ENCODE data around the gene ZFHX2. TPM values are rescaled to one million over a fixed set of nuclear protein-coding genes. Genes with fewer than 3 reads are reported as not detected.

Gene ZFHX2
- polyA plus RNA-seq, 1 donor (not counting 4 experiments of a cell fraction or from before 2014, with no cell fraction given), result 0.18 TPM

GRCh38 chr14:23548351-23549318 lies 2.9 kb downstream of the ZFHX2 start:
- dilution Hi-C loops (cut with MboI; ENCODE audit: extremely low pct_ligation_motif_present, low sequenced_read_pairs), result no loop called here
- H3K9ac ChIP-seq (ENCODE audit: control insufficient read depth, extremely low read depth, insufficient read depth, low read length), result no peak overlapping the region

DNA sequence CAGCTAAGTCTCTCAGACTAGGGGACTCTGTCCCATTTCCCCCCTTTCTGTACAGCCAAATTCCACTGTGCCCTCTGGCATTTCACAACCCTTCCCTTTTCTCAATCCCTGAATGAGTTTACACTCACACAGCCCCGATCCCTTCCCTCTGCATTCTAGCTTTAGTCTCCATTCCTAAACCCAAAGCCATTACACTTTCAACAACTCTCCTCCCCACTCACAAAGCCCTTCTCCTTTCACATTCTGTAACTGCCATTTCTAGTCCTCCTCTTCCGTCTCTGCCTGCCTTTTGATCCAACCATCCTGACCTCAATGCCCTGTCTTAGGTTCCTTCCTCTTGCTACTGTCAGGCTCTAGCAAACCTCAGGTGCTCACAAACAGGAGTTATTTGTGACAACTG lies 3.6 kb downstream of the ZFHX2 start:
- no peak overlapping the region for H3K4me2 ChIP-seq (ENCODE audit: control insufficient read depth, extremely low read depth, insufficient read depth, low read depth, low read length)
- no peaks in the 10 kb centered on the region for H4K20me1 ChIP-seq (ENCODE audit: control insufficient read depth, extremely low read depth, insufficient read depth, low read length)
- H3K9me3 ChIP-seq (ENCODE audit: control insufficient read depth, low read depth, low read length), result no peaks in the 10 kb centered on the region
- no peaks in the 10 kb centered on the region for H3K36me3 ChIP-seq (ENCODE audit: control insufficient read depth in 2 of 2, extremely low read depth in 1 of 2, insufficient read depth in 2 of 2, low read length in 2 of 2)
- TF ChIP-seq EZH2 (IDR thresholded peaks at IDR 0.05; ENCODE audit: low read length), result no peak
- TF ChIP-seq, protein P1, sequence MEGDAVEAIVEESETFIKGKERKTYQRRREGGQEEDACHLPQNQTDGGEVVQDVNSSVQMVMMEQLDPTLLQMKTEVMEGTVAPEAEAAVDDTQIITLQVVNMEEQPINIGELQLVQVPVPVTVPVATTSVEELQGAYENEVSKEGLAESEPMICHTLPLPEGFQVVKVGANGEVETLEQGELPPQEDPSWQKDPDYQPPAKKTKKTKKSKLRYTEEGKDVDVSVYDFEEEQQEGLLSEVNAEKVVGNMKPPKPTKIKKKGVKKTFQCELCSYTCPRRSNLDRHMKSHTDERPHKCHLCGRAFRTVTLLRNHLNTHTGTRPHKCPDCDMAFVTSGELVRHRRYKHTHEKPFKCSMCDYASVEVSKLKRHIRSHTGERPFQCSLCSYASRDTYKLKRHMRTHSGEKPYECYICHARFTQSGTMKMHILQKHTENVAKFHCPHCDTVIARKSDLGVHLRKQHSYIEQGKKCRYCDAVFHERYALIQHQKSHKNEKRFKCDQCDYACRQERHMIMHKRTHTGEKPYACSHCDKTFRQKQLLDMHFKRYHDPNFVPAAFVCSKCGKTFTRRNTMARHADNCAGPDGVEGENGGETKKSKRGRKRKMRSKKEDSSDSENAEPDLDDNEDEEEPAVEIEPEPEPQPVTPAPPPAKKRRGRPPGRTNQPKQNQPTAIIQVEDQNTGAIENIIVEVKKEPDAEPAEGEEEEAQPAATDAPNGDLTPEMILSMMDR (optimal IDR thresholded peaks at IDR 0.05 in 1 of 3, IDR thresholded peaks at IDR 0.05 in 1 of 3, conservative IDR thresholded peaks at IDR 0.05 in 1 of 3; ENCODE audit: extremely low read depth in 1 of 3, insufficient read depth in 2 of 3, low read length in 3 of 3), result no peak
- peaks cover 15% of the 10 kb centered on the region for H3K27me3 ChIP-seq (ENCODE audit: control insufficient read depth, extremely low read depth, insufficient read depth, low read length)
- DNase-seq (ENCODE audit: low read depth, low spot score) (no peak), FAIRE-seq (no peak)
- no peak overlapping the region for H3K4me3 ChIP-seq (ENCODE audit: control insufficient read depth in 2 of 3, extremely low read depth in 1 of 3, insufficient read depth in 2 of 3, low read depth in 1 of 3, low read length in 3 of 3)
- no peak overlapping the region for H2AFZ ChIP-seq (ENCODE audit: control insufficient read depth, low read length)
- H3K9me1 ChIP-seq (ENCODE audit: control insufficient read depth, extremely low read depth, insufficient read depth, low read length), result no peaks in the 10 kb centered on the region
- H3K27ac ChIP-seq (ENCODE audit: control insufficient read depth, insufficient read depth, low read length), result no peak overlapping the region
- H3K9ac ChIP-seq (ENCODE audit: control insufficient read depth, extremely low read depth, insufficient read depth, low read length), result no peak overlapping the region
- no peaks in the 10 kb centered on the region for H3K79me2 ChIP-seq (ENCODE audit: control insufficient read depth, insufficient read depth, low read length)
- H3K4me1 ChIP-seq (ENCODE audit: control insufficient read depth, extremely low read depth, insufficient read depth, low read length), result peaks cover 3% of the 10 kb centered on the region
- dilution Hi-C loops (cut with MboI; ENCODE audit: extremely low pct_ligation_motif_present, low sequenced_read_pairs), result no loop called here

More at GRCh38 chr14:23548351-23549318, 2.9 kb downstream of the ZFHX2 start:
- H3K9me3 ChIP-seq (ENCODE audit: control insufficient read depth, low read depth, low read length), result no peaks in the 10 kb centered on the region
- H4K20me1 ChIP-seq (ENCODE audit: control insufficient read depth, extremely low read depth, insufficient read depth, low read length), result no peaks in the 10 kb centered on the region
- no peaks in the 10 kb centered on the region for H3K9me1 ChIP-seq (ENCODE audit: control insufficient read depth, extremely low read depth, insufficient read depth, low read length)
- no peak overlapping the region for H3K4me3 ChIP-seq (ENCODE audit: control insufficient read depth in 2 of 3, extremely low read depth in 1 of 3, insufficient read depth in 2 of 3, low read depth in 1 of 3, low read length in 3 of 3)
- no peak for FAIRE-seq
- peaks cover 3% of the 10 kb centered on the region for H3K4me1 ChIP-seq (ENCODE audit: control insufficient read depth, extremely low read depth, insufficient read depth, low read length)
- no peak overlapping the region for H3K4me2 ChIP-seq (ENCODE audit: control insufficient read depth, extremely low read depth, insufficient read depth, low read depth, low read length)
- DNase-seq (ENCODE audit: low read depth, low spot score), result no peak
- H3K79me2 ChIP-seq (ENCODE audit: control insufficient read depth, insufficient read depth, low read length), result no peaks in the 10 kb centered on the region
- H3K36me3 ChIP-seq (ENCODE audit: control insufficient read depth in 2 of 2, extremely low read depth in 1 of 2, insufficient read depth in 2 of 2, low read length in 2 of 2), result no peaks in the 10 kb centered on the region
- no peak overlapping the region for H2AFZ ChIP-seq (ENCODE audit: control insufficient read depth, low read length)
- H3K27ac ChIP-seq (ENCODE audit: control insufficient read depth, insufficient read depth, low read length), result no peak overlapping the region
- peaks cover 15% of the 10 kb centered on the region for H3K27me3 ChIP-seq (ENCODE audit: control insufficient read depth, extremely low read depth, insufficient read depth, low read length)
- no peak for TF ChIP-seq EZH2 (IDR thresholded peaks at IDR 0.05; ENCODE audit: low read length)
- TF ChIP-seq, protein P1 (optimal IDR thresholded peaks at IDR 0.05 in 1 of 3, IDR thresholded peaks at IDR 0.05 in 1 of 3, conservative IDR thresholded peaks at IDR 0.05 in 1 of 3; ENCODE audit: extremely low read depth in 1 of 3, insufficient read depth in 2 of 3, low read length in 3 of 3), result no peak
